ENCODE data around the gene SPATA46. TPM values are rescaled to one million over a fixed set of nuclear protein-coding genes. Genes with fewer than 3 reads are reported as not detected.

SPATA46 gene
- total and polyA plus RNA-seq, 2 experiments from 2014 or later = not detected

- H3K4me3 ChIP-seq = no peak overlapping the region
- H2AFZ ChIP-seq = no peak overlapping the region
- Mint-ChIP-seq H3K27ac (no peak overlapping the region), H3K9me3 (no peaks in the 10 kb centered on the region), H3K4me3 (no peak overlapping the region), H3K27me3 (ENCODE audit: insufficient read depth, low read depth, poor library complexity) (peaks cover 3% of the 10 kb centered on the region), H3K4me1 (peaks cover 6% of the 10 kb centered on the region; the same call in 1 of the 3 replicates), H3K36me3 (ENCODE audit: low read depth) (no peaks in the 10 kb centered on the region)
- no peaks in the 10 kb centered on the region for H3K27me3 ChIP-seq (ENCODE audit: insufficient read depth)
- DNase-seq (ENCODE audit: low spot score) (no peak), ATAC-seq (no peak)
- no peak for TF ChIP-seq REST (IDR thresholded peaks at IDR 0.05; ENCODE audit: unreplicated experiment)
- no peak for TF ChIP-seq EZH2phosphoT487 (IDR thresholded peaks at IDR 0.05; ENCODE audit: unreplicated experiment)
- no peak for TF ChIP-seq EZH2 (IDR thresholded peaks at IDR 0.05; ENCODE audit: low read depth, unreplicated experiment)
- no peak for TF ChIP-seq ETS1 (IDR thresholded peaks at IDR 0.05)
- no peak for TF ChIP-seq ZNF462 (CRISPR knock-in tag; IDR thresholded peaks at IDR 0.05)
- no peak for TF ChIP-seq ZNF331 (CRISPR knock-in tag; IDR thresholded peaks at IDR 0.05; ENCODE audit: low read depth)
- TF ChIP-seq JUNB (IDR thresholded peaks at IDR 0.05; ENCODE audit: unreplicated experiment) = no peak
- no peak for TF ChIP-seq STAT1 (IDR thresholded peaks at IDR 0.05; ENCODE audit: unreplicated experiment)
- no peak for TF ChIP-seq POLR2AphosphoS5 (IDR thresholded peaks at IDR 0.05; ENCODE audit: low read depth)
- no peak overlapping the region for H3K27ac ChIP-seq (ENCODE audit: low read depth)
- no peak overlapping the region for H3K4me2 ChIP-seq
- no peaks in the 10 kb centered on the region for H3K36me3 ChIP-seq (ENCODE audit: insufficient read depth)
- no peaks in the 10 kb centered on the region; the same call in 1 of the 2 replicates for H4K20me1 ChIP-seq (replicated peaks; ENCODE audit: insufficient read depth)
- H3K4me1 ChIP-seq (ENCODE audit: insufficient read depth) = no peaks in the 10 kb centered on the region
- no peaks in the 10 kb centered on the region for H3F3A ChIP-seq (replicated peaks; ENCODE audit: low read depth)
- H3K79me2 ChIP-seq (replicated peaks; ENCODE audit: insufficient read depth) = no peaks in the 10 kb centered on the region
- no peaks in the 10 kb centered on the region for H3K9me2 ChIP-seq (ENCODE audit: insufficient read depth)
Measured at GRCh38 chr1:162327144-162327787, 49.4 kb downstream of the SPATA46 start.
